GM19372 (cell line): ENCODE data around the gene CLEC17A.

Experiments used
- ATAC-seq: cut with Tn5 transposase; IDR thresholded peaks from one replicate; pipeline ENCODE4 v1.9.1; 2021; ENCODE audit warnings: mild to moderate bottlenecking, low read depth, moderate library complexity; ENCODE audit not compliant: unreplicated experiment

The CLEC17A gene

DNA sequence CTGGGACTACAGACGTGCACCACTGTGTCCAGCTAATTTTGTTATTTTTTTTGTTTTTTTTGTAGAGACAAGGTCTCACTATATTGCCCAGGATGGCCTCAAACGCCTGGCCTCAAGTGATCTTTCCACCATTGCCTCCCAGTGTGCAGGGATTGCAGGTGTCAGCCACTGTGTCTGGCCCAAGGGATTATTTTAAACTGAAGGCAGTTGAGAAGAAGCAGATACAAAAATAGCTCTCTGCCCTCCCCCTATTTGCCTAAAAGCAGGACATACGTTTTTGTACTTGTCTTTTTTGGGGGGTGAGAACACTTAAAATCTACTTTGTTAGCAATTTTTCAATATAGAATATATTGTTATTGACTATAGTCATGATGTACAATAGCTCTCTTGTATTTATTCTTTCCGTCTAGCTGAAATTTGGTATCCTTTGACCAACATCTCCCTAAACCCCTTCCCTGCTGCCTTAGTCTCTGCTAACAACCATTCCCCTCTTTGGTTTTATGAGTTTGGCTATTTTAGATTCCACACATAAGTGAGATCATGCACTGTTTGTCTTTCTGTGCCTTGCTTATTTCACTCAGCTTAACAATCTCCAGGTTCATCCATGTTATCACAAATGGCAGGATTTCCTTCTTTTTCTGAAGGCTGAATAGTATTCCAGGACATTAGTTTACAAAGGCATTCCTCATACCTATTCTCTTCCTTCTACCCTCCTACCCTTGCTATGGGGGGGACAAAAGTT is 56.8 kb downstream of the CLEC17A start:
- ATAC-seq: no peak

DNA sequence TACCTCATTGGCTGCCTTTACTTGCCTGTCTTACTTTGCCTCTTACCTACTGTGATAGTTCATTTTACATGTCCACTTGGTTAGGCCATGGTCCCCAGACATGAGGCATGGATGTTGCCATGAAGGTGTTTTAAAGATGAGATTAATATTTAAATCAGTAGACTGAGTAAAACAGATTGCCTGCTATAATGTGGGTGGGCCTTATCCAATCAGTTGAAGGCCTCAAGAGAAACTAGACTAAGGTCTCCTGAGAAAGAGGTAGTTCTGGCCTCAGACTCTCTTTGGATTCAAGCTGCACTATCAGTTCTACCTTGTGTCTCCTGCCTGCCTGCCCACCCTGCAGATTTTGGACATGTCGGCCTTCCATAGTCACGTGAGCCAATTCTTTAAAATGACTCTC is 65.6 kb downstream of the CLEC17A start:
- no peak for ATAC-seq

DNA sequence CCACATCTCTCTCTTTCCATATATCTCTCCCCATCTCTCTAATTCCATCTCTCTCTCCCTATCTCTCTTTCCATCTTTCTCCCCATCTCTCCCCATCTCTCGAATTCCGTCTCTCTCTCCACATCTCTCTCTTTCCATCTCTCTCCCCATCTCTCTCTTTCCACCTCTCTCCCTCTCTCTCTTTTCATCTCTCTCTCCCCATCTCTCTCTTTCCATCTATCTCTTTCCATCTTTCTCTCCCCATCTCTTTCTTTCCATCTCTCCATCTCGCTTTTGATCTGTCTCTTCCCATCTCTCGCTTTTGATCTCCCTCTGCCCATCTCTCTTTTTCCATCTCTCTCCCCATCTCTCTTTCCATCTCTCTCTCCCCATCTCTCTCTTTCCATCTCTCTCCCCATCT is 66.1 kb downstream of the CLEC17A start:
- no peak for ATAC-seq

DNA sequence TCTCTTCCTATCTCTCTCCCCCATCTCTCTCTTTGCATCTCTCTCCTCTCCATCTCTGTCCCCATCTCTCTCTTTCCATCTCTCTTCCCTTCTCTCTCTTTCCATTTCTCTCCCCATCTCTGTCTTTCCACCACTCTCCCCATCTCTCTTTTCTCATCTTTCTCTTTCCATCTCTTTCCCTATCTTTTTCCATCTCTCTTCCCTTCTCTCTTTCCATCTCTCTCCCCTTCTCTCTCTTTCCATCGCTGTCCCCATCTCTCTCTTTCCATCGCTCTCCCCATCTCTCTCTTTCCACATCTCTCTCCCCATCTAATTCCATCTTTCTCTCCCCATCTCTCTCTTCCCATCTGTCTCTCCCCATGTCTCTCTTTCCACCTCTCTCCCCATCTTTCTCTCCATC is 67.3 kb downstream of the CLEC17A start:
- ATAC-seq: no peak

DNA sequence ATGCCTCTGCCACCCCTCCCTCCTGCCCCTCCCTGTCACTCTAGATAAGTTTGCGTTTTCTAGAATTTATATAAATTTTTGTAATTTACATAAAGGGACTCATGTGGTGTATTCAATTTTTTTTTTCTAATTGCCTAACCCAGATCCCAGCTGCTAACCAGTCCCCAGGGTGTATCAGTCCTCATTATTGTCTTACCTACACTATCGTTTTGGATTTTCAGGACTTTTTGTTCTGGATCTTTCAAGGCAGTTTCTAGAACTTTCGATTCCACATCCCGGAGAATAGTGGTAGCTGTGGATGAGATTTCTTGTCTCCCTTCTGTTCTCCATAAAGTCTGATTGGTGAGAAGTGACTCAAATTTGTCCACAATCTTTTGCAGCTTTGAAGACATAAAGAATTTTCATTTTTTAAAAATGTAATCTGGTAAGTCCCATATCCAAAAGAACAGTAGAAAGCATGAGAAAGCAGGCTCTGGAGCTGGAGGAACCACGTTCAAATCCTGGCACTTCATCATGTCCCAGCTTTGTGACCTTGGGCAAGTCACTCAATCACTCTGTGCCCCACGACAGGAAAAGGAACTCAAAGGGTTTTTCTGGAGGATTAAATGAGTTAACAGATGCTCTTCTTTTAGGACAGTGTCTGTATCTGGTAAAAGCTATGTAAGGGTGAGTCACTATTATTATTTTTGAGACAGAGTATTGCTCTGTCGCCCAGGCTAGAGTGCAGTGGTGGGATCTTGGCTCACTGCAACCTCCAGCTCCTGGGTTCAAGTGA is 72.1 kb downstream of the CLEC17A start:
- ATAC-seq: no peak

DNA sequence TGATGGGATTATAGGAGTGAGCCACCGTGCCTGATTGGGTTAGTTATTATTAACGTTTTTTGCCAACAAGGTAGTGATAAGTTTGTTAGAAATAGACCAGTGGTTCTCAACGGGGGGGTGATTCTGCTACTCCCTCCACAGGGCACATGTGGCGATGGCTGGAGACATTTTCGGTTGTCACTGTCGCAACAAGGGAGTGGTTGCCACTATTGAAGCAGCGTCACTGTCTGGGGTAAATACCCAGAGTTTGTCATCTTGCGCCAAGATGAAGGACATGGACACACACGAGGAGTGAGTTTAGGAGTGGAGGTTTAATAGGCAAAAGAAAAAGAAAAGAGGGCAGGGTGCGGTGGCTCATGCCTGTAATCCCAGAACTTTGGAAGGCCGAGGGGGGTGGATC is 72.8 kb downstream of the CLEC17A start:
- no peak for ATAC-seq

DNA sequence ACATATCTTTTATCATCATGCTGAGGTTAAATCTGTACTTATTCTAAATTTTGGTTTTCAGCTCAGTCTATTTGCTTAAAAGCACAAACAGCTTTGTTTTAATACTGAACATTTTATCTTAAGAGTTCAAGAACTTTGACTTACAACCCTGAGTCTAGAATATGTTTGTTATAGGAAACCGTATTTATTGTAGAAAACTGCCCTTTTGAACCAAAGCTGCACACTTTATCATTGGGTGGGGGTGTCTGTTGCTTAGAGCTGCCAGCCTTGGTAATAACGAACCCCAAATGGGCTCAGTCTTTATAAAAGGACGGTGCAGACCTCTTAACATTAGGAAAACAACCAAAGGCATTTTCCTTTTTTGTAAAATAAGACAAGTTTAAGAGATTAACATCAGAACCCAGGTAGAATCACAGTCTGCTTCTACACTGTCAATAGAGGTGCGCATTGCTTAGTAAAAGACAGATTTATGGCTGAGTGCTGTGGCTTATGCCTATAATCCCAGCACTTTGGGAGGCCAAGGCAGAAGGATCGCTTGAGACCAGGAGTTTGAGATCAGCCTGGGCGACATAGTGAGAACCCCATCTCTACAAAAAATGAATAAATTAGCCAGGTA is 77.1 kb downstream of the CLEC17A start:
- no peak for ATAC-seq

DNA sequence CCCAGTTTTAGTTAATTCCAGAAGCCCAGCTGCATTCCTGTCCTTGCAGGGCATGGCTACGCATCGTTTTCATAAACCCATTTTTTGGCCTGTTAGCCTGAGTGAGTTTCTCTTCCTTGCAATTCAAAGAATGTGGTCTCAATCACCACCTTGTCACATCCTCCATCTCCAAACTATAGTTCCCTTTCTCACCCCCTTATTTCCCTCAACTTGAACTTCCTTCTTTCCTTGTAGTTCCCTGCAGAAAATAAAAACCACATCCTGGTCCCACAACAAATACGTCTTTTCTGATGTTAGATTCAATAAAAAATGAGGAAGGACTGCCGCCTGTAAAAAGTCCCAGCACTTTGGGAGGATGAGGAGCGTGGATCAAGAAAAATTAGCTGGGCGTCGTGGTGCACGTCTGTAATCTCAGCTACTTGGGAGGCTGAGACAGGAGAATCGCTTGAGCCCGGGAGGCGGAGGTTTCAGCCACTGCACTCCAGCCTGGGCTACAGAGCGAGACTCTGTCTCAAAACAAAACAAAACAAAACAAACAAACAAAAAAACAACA is 78.6 kb downstream of the CLEC17A start:
- ATAC-seq: no peak
